Measurements from ENCODE around the gene COL24A1. TPM values are rescaled to one million over a fixed set of nuclear protein-coding genes. Genes with fewer than 3 reads are reported as not detected.
"Not testable (repeated sequence)": the region's sequence is repeated elsewhere in the genome, so short reads cannot be mapped to it uniquely, and the experiment has no call there.

COL24A1 gene
- total RNA-seq, 1 donor from 2014 or later: not detected

DNA sequence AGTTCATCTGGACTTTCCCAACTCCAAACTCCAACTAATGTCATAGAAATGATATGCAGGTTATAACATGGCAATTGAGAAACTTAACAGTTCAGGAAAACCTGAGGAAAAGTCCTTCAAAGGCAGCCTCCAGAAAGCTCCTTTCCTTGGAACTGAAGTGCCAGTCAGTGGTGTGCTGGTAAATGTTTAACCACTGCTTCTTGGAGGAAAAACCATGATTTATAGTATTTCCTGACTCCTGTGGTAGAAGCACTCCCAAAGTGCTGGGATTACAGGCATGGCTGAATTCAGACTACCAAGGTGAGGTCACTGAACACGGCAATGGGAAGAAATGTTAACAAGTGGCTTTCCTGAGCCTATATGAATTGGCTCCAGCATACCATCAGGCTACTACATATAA, 421.6 kb downstream of the COL24A1 start:
- ChIA-PET CTCF (no interaction called here), POLR2A (no interaction called here)
- no peak overlapping the region for H3K27ac Mint-ChIP-seq
- no peaks in the 10 kb centered on the region for H3K4me1 Mint-ChIP-seq
- intact Hi-C loops (cut with micrococcal nuclease): no loop called here
- ATAC-seq (ENCODE audit: low read depth) (no peak), DNase-seq (no peak)
- TF ChIP-seq, protein P1, sequence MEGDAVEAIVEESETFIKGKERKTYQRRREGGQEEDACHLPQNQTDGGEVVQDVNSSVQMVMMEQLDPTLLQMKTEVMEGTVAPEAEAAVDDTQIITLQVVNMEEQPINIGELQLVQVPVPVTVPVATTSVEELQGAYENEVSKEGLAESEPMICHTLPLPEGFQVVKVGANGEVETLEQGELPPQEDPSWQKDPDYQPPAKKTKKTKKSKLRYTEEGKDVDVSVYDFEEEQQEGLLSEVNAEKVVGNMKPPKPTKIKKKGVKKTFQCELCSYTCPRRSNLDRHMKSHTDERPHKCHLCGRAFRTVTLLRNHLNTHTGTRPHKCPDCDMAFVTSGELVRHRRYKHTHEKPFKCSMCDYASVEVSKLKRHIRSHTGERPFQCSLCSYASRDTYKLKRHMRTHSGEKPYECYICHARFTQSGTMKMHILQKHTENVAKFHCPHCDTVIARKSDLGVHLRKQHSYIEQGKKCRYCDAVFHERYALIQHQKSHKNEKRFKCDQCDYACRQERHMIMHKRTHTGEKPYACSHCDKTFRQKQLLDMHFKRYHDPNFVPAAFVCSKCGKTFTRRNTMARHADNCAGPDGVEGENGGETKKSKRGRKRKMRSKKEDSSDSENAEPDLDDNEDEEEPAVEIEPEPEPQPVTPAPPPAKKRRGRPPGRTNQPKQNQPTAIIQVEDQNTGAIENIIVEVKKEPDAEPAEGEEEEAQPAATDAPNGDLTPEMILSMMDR (IDR thresholded peaks at IDR 0.05): no peak
- no peaks in the 10 kb centered on the region for H3K9me3 Mint-ChIP-seq
- H3K4me3 Mint-ChIP-seq: no peak overlapping the region
- H3K36me3 Mint-ChIP-seq (ENCODE audit: low read depth): no peaks in the 10 kb centered on the region
- no peaks in the 10 kb centered on the region for H3K27me3 Mint-ChIP-seq

DNA sequence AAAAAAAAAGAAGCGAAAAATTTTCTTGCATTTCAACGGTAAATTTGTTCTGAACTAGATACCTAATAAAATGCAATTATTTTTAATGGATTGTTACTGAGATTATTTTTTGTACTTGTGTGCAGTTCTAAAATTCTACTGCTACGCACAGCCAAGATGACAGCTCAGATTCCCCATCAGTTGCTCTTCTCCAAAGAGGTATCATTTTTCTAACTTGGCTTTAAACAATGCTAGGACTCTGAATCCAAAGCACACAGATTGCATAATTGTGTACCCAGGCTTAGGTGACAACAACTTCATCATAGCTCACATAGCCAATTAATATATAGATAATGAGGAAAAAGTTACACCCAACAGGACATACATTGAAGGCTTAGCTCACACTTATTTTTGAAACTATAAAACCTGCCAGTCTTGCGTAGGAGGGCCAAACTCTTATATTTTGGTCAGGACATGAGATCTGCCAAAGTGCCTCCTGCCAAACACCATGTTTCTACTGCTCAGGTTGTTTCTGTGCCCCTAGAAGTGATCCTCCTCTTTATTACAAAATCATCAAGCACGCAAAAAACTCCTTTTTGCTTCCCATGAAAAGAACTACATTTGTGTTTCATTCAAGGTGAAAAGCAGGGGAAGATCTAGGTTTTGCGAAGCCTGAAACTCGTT, 437.8 kb downstream of the COL24A1 start:
- intact Hi-C loops (cut with micrococcal nuclease): no loop called here
- TF ChIP-seq, protein P1 (IDR thresholded peaks at IDR 0.05): no peak
- Mint-ChIP-seq H3K36me3 (ENCODE audit: low read depth) (peaks cover 4% of the 10 kb centered on the region), H3K4me3 (no peak overlapping the region), H3K9me3 (peaks cover 18% of the 10 kb centered on the region), H3K4me1 (no peaks in the 10 kb centered on the region), H3K27ac (no peak overlapping the region), H3K27me3 (peaks cover 6% of the 10 kb centered on the region)
- ChIA-PET CTCF (no interaction called here), POLR2A (no interaction called here)
- no peak for ATAC-seq (ENCODE audit: low read depth)
- DNase-seq: no peak

- H3K27me3 Mint-ChIP-seq; DNase-seq; POLR2A ChIA-PET; ATAC-seq (ENCODE audit: low read depth); H3K4me1 Mint-ChIP-seq; CTCF ChIA-PET; H3K36me3 Mint-ChIP-seq (ENCODE audit: low read depth); intact Hi-C loops (cut with micrococcal nuclease); H3K9me3 Mint-ChIP-seq; H3K4me3 Mint-ChIP-seq; H3K27ac Mint-ChIP-seq: not testable (repeated sequence)
Observed at GRCh38 chr1:85714418-85715114, 442.0 kb downstream of the COL24A1 start.

- ATAC-seq (ENCODE audit: low read depth): no peak
- Mint-ChIP-seq H3K36me3 (ENCODE audit: low read depth) (peaks cover 22% of the 10 kb centered on the region), H3K4me3 (no peak overlapping the region), H3K27me3 (peaks cover 4% of the 10 kb centered on the region), H3K4me1 (peaks cover 20% of the 10 kb centered on the region), H3K27ac (no peak overlapping the region), H3K9me3 (peaks cover 2% of the 10 kb centered on the region)
- CTCF ChIA-PET: interaction anchor here (0.9 kb wide), 1 partner anchor 203 kb away, joined by 3 read pairs; no protein-coding TSS in a partner anchor
- POLR2A ChIA-PET: interaction anchor here (0.5 to 1.3 kb wide), 7 partner anchors 11 to 764 kb away, joined by 3 to 9 read pairs (median 4); partner anchors contain the start of genes BCL10 and C1orf52
- intact Hi-C loops (cut with micrococcal nuclease): loop anchor here (1.0 to 10.0 kb wide), 9 partner anchors 12 to 1618 kb away; partner anchors contain the start of genes BCL10, CTBS, LMO4 and ODF2L
- DNase-seq: no peak
- TF ChIP-seq, protein P1 (IDR thresholded peaks at IDR 0.05): no peak
Observed at GRCh38 chr1:85708829-85709227, 447.7 kb downstream of the COL24A1 start.

GRCh38 chr1:85707990-85708828, 448.4 kb downstream of the COL24A1 start, which contains the start of gene ZNHIT6:
Gene ZNHIT6 (minus strand): TSS chr1:85708433. CDS start chr1:85708284, 149 bp downstream.
- Mint-ChIP-seq H3K4me1 (peaks cover 24% of the 10 kb centered on the region), H3K9me3 (no peaks in the 10 kb centered on the region), H3K27me3 (no peaks in the 10 kb centered on the region), H3K4me3 (no peak within 1 kb of the TSS), H3K27ac (no peak within 1 kb of the TSS), H3K36me3 (ENCODE audit: low read depth) (peaks cover 28% of the 10 kb centered on the region)
- ChIA-PET CTCF (interaction anchor here (0.6 to 0.9 kb wide), 3 partner anchors 203 to 1329 kb away, joined by 3 to 4 read pairs (median 3); no protein-coding TSS in a partner anchor), POLR2A (interaction anchor here (0.5 to 1.3 kb wide), 10 partner anchors 11 to 1268 kb away, joined by 3 to 11 read pairs (median 4); partner anchors contain the start of genes BCL10 and C1orf52)
- intact Hi-C loops (cut with micrococcal nuclease): loop anchor here (1.0 to 10.0 kb wide), 9 partner anchors 11 to 1619 kb away; partner anchors contain the start of genes BCL10, CTBS, LMO4 and ODF2L
- ATAC-seq (ENCODE audit: low read depth) (peak; percentile 96), DNase-seq (peak; percentile 69)
- TF ChIP-seq, protein P1 (IDR thresholded peaks at IDR 0.05): no peak
